DMS53 (cell line): ENCODE data around the gene DPP4.
"Not testable (repeated sequence)": the region's sequence is repeated elsewhere in the genome, so short reads cannot be mapped to it uniquely, and the experiment has no call there.

Experiments
- DNase-seq: peaks from one replicate; lab custom pipeline; 2025; lab: John Stamatoyannopoulos, UW

DPP4 gene

GRCh38 chr2:162057426-162057825 lies 16.6 kb downstream of the DPP4 start:
- no peak for DNase-seq

- peak; percentile 8 for DNase-seq
Observed at GRCh38 chr2:162056796-162057399, 17.1 kb downstream of the DPP4 start.

- DNase-seq = no peak
Observed at GRCh38 chr2:162053808-162054155, 20.2 kb downstream of the DPP4 start.

GRCh38 chr2:162053066-162053807 lies 20.8 kb downstream of the DPP4 start:
- DNase-seq = no peak

- no peak for DNase-seq
Observed at GRCh38 chr2:162050513-162050961, 23.5 kb downstream of the DPP4 start.

- DNase-seq = not testable (repeated sequence)
Observed at GRCh38 chr2:162049089-162049488, 24.9 kb downstream of the DPP4 start.

DNA sequence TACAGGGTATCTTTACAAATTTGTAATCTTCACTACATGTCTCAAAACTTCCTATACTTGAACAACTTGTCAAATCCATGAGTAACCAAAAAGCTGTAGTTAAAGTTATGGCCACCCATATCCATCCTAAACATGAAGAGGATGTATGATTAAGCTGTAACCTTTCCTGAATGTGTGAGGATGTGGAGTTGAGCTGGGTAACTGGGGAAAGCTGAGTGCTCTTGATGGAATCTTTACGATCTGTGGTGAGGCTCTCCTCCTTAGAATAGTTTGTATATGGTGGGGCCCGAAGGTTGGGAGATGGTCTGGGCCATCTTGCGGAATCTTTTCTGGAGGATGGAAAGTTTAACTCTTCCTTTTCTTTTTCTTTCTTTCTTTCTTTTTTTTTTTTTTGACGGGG lies 29.4 kb downstream of the DPP4 start:
- no peak for DNase-seq

DNA sequence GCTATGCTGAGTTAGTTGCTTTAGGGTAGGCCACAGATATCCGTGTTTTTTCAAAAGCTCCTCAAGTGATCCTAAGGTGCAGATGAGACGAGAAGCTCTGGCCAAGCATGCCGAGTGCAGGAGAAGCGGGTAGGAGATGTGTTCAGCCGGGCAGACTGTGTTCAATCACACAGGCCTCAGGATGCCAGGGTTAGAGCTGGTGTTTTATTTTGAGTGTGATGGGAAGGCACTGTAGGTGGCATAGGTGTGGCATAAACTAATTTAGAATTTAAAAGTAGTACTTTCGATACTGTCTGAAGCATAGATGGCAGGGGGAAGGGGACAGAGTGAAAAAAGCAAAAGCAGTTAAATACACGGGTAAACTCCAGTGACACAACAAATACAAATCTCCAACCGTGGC lies 30.9 kb downstream of the DPP4 start:
- no peak for DNase-seq

DNA sequence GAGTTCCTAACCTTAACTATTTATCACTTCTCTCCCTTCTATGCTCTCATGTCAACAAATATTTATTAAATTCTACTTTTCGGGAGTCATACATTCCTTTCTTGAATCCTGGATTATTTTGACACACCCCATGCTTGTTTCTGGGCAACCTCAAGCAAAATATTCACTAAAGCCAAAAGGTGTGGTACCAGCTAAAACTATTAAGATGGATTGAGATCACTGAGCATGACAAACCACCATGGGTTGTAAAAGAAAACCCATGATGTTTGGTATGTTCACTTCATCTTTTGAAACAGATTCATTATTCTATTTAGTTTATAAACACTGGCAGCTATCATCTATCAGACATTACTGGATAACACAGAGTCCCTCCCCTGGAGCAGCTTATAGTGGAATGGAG lies 32.5 kb downstream of the DPP4 start:
- no peak for DNase-seq

DNA sequence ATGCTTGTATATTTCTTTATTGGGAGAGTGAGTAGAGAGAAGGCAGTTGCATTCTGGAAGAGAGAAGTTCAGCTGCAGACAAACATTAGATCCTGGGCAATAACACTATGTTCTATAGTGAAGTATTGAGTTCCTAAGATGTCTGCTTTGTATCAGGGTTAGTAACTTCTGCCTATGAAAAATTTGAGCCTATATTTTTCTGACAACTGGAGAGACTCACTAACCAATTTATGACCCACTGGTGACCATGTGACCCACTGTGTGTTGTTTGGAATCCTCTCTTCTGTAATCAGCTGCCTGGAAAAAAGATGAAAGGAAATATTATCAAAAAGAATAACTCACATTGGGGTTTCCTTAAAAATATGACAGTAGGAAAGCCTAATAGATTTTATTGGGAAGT lies 35.3 kb downstream of the DPP4 start:
- DNase-seq = no peak

GRCh38 chr2:162037886-162038285 lies 36.1 kb downstream of the DPP4 start:
- no peak for DNase-seq

DNA sequence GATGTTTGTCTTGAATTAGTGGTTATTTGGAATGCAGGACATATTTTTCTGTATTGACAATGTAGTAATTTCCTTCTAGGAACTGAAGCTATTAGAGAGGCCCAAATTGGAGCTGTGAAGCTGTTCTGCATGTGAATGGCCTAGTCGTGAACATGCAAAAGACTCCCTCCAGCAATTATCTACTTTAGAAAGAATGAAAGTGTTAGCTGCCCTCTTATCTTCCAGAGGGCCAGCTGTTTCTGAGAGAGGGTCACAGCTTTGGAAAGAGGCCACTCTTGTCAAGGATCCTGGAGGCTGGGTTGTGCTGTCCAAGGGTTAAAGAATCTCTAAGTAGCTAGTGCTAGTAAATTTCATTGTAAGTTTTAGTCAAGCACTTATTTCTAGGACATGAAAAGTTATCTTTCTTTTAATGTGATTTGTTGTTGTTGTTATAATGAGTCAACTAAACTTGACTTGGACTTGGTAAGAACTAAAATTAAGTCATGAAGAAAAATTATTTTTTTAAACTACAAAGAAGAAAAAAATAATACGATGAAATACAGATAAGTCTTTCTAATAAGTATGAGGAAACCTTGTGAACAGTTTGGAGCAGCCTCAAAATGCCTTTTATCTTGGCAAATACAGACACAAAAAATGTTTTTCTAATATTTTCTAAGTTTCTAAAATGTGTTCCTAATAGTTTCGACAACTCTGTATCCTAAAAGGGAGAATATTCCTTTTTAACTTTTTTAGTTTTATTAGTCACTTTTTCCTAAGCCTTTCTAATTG lies 36.8 kb downstream of the DPP4 start:
- DNase-seq = no peak

GRCh38 chr2:162035981-162036380 lies 38.0 kb downstream of the DPP4 start:
- DNase-seq = no peak

DNA sequence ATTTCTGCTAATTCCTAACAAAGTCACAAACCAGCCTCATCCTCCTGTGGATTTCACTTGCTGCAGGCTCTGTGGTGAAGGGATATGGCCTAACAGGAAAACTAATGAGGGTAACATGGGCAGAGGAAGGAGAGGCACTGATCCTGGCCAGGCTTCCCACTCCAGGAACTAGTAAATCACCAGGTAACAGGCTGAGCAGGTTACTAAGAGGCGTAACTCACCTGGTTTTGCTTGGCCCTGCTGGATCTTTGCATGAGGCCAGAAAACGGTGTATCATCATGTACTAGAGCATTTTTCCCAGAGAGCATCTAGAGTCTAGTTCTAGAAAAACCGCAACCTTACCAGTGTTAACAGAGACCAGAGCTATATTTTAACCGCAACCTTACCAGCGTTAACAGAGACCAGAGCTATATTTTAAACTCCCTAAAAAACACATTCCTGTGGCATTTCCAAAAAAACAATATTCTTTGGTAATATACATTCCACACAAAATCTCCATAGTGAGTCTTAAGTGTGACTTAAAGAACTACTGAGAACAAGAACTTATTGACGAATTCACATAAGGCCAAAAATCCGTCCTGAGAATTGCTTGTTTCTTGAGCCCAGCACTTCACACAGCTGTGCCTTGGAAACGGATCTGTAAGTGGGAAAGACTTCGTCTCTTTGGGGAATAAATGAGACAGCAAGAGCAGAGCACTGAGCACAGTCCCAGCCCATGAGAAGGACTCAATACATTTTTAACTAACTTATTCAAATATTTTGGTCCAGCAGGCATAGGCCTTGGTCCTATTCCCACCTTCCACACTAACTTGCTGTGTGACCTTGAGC lies 43.4 kb downstream of the DPP4 start:
- no peak for DNase-seq

- no peak for DNase-seq
Observed at GRCh38 chr2:162029287-162029901, 44.6 kb downstream of the DPP4 start.

DNA sequence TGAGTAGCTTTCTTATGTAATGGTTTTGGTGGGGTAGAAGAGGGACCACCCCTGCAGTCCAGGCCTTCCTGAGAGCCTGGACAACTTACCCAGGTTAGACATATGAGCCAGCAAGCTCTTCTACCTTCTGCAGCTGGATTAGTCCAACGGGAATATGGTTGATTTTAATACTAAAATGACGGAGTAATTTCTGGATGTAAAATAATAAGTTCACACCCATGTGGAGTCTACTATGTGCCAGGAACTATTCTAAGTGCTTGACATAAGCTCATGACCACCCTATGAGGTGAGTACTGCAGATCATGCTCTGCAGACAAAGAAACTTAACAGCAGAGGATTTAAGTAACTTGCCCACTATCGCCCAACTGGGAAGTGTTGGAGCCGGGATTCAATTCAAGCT lies 45.5 kb downstream of the DPP4 start:
- no peak for DNase-seq

DNA sequence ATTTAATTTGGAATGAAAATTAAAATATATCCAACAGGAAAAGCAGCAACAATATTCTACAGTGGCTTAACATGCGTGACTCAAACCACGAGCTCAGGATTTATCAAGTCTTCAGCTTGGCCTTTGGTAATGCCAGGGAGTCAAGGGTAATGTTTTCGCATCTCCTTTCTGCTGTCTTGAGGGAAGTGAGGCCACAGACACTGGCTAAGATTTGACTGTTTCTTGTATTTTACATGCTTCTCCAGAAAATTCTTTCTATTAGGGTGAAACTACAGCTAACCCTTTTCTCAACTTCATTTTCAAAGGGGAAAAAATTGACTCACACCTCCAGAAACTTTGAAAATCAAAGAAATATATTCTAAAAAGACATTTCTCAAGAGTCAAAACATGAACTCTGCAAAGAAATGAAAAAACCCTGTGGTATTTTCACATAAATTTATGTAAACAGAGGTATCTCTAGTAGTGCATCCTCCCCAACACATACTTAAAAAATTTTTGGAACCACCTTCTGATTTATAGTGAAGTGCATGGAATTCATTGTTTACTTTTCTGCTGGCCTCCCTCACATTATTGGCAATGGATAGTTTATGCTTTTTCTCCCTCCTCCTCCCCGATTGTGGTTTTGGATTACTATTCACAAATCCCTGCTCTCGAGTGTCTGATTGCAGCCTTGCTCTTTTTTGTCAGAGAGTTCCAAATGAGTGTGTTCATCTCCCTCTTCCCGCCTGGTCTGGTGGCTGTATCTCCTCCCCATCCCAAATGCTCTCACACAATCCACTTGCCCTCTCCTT lies 48.7 kb downstream of the DPP4 start:
- DNase-seq = no peak

- DNase-seq = no peak
Observed at GRCh38 chr2:162022290-162022945, 51.6 kb downstream of the DPP4 start.

DNA sequence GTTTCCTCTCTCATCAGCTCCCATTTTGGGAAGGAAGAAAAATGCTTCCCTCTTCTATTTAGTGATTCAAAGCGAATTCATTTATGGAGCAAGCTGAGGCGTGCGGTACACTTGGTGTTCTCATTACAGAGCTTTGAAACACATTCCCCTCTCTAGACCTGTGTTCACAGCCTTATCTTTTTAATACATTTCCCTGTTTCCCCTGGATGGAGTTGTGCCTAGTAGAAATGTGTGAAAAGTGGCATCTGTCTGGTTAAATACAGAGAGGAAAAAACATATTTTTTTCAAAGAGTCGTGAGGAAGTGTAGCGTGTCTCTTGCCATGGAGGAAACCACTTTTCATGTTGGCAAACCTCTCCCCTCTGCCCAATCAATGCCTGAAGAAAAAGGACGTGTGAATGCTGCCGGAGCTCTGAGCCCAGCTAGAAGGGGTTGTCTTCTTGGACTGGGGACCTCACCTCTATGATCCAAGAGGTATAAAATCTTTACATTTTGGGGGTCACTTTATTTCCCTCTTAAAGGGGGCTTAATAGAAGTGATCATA lies 52.4 kb downstream of the DPP4 start:
- DNase-seq = no peak

DNA sequence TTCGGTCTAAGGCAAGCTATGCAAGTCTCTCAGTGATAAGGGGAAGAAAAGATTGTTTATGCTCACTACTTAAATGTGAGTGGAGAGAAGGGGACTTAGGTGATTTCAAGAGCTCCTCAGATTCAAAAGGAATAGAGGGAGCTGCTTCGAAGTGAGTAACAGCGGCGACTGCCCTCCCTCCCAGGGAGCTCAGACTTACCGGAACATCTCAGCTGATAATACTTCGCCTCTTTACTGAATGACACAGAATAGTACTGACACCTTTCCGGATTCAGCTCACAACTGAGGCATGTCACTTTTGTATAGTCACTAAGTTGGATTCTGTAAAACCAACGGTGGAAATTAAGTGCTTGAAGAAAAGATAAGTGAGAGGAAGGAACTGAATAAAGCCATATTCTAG lies 55.5 kb downstream of the DPP4 start:
- DNase-seq = no peak
